ENCODE results near the gene SEMA6B.

SEMA6B gene

GRCh38 chr19:4522291-4523002 is 37.0 kb downstream of the SEMA6B start:
- DNase-seq = no peak

DNA sequence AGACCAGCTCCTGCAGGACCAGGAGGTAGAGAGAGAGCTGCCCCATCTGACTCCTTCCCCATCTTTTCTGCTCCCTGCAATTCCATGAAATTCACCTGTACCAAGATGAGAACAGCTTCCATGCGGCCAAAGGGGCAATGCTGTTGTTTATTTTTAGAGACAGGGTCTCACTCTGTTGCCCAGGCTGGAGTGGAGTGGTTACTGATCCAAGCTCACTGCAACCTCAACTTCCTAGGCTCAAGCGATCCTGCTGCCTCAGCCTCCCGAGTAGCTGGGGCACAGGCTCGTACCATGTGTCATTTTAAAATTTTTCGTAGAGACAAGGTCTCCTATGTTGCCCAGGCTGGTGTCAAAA is 37.6 kb downstream of the SEMA6B start:
- no peak for DNase-seq

GRCh38 chr19:4521170-4521887 is 38.2 kb downstream of the SEMA6B start:
- DNase-seq = no peak

DNA sequence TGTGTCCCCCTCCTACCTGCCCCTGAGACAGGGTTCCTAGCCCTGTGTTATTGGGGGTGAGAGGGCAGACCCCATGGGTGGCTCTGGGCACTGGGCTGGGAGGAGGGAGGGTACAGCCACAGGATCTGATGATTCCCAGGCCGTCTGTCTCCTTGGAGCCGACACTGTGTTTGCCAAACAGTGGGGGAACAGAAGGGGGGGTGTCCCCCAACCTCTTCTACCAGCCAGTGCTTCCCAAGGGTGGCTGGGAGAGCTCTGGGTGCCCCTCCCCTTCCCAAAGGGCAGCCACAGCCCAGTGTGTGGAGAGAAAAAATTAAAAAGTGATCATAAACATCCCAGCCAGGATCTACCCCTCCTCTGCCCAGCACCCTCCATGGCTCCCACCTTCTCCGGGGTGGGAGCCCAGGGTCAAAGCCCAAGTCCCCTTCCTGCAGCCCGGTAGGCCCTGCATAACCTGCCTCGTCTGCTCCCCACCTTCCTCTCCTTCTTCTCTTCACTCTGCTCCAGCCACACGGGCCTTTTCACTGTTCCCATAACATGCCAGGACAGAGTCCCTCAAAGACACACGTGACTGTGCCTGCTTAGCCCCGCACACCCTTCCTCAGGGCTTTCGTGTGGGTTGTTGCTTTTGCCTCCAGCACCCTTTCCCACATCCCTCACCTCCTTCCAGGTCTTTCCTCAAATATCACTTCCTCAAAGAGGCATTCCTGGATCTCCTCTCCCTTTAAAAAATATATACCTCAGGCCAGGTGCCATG is 39.8 kb downstream of the SEMA6B start:
- no peak for DNase-seq

- DNase-seq = no peak
Observed at GRCh38 chr19:4519172-4519496, 40.4 kb downstream of the SEMA6B start.

GRCh38 chr19:4518345-4519171 is 40.9 kb downstream of the SEMA6B start, which contains the start of gene PLIN4:
PLIN4 (minus strand) TSS chr19:4518486; CDS start chr19:4518272, 214 bp downstream.
- no peak for DNase-seq

- DNase-seq = no peak
Observed at GRCh38 chr19:4517451-4518057, 41.9 kb downstream of the SEMA6B start.

- DNase-seq = no peak
Observed at GRCh38 chr19:4516939-4517300, 42.6 kb downstream of the SEMA6B start.

- no peak for DNase-seq
Observed at GRCh38 chr19:4516199-4516938, 43.1 kb downstream of the SEMA6B start.

DNA sequence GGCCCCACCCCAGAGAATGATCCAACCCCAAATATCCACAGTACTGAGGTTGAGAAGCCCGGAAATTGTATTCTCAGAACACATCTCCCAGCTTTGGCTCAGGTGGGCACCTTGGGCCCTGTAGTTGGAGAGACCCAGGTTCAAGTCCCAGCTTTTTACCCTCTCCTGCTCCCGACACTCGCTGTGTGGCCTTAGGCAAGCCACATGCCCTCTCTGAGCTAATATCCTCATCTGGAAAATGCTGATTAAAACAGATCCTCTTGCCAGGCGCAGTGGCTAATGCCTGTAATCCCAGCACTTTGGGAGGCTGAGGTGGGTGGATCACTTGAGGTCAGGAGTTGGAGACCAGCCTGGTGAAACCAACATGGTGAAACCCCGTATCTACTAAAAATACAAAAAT is 43.8 kb downstream of the SEMA6B start:
- DNase-seq = no peak

DNA sequence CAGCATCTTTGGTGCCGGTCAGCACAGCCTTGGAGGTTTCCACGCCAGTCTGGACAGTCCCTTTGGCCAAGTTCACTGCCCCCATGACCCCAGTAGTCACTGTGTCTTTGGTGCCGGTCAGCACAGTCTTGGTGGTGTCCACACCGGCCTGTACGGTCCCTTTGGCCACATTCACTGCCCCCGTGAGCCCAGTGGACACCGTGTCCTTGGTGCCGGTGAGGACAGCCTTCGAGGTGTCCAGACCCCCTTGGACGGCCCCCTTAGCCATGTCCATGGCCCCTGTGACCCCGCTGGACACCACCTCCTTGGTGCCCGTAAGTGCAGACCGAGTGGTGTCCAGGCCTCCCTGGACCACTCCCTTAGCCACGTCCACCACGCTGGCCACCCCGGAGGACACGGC is 46.2 kb downstream of the SEMA6B start:
- no peak for DNase-seq

DNA sequence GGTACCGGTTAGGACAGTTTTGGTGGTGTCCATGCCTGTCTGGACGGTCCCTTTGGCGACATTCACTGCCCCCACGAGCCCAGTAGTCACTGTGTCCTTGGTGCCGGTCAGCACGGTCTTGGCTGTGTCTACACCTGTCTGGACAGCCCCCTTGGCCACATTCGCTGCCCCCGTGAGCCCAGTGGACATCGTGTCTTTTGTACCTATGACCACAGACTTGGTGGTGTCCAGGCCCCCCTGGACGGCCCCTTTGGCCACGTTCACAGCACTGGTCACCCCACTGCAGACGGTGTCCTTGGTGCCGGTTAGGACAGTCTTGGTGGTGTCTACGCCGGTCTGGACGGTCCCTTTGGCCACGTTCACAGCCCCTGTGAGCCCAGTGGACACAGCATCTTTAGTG is 47.4 kb downstream of the SEMA6B start:
- no peak for DNase-seq

- no peak for DNase-seq
Observed at GRCh38 chr19:4511300-4512054, 48.0 kb downstream of the SEMA6B start.

DNA sequence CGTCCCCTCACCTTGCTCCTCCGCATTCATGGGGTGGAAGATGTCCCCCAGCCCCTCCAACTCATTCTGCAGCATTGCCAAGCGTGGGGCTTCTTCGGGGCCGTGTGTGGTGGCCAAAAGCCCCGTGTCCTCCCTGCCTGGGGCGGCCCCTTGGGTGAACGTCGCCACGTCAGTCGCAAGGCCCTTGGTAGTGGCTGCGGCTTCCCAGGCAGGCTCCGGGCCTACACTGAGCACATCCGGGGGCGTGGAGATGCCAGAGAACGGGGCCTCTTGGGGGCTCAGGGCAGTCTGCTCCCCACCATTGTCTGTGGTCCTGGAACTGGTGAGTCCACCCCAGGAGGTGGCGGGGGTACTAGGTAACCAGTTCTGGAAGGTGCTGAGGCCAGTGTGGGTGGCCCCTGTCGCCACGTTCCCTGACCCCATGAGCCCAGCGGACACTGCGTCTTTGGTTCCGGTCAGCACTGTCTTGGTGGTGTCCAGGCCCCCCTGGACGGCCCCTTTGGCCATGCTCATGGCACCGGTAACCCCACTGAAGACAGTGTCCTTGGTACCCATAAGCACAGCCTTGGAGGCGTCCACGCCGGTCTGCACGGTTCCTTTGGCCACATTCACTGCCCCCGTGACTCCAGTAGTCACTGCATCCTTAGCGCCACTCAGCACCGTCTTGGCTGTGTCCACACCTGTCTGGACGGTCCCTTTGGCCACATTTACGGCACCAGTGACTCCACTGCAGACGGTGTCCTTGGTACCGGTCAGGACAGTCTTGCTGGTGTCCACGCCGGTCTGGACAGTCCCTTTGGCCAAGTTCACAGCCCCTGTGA is 48.8 kb downstream of the SEMA6B start:
- DNase-seq = no peak

- no peak for DNase-seq
Observed at GRCh38 chr19:4508698-4509097, 50.8 kb downstream of the SEMA6B start.

DNA sequence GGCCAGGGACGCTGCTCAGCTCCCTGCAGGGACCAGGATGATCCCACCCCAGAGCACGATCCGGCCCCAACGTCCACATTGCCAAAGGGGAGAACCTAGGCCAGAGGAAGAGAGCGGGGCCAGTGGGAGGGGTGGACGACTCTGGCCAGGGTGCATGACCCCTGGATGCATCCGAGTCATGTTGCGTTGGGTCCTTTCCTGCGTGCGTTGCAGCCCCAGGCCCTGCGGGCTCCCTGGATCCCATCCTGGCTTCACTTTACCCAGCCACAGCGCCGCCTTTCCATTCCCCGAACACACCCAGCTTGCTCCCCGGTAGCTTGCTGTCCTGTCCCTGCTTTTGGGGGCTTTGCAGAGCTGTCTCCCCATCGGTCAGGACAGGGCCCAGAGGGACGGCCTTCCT is 51.7 kb downstream of the SEMA6B start:
- DNase-seq = no peak

- no peak for DNase-seq
Observed at GRCh38 chr19:4507150-4507452, 52.4 kb downstream of the SEMA6B start.

- DNase-seq = no peak
Observed at GRCh38 chr19:4506449-4507149, 52.9 kb downstream of the SEMA6B start.

DNA sequence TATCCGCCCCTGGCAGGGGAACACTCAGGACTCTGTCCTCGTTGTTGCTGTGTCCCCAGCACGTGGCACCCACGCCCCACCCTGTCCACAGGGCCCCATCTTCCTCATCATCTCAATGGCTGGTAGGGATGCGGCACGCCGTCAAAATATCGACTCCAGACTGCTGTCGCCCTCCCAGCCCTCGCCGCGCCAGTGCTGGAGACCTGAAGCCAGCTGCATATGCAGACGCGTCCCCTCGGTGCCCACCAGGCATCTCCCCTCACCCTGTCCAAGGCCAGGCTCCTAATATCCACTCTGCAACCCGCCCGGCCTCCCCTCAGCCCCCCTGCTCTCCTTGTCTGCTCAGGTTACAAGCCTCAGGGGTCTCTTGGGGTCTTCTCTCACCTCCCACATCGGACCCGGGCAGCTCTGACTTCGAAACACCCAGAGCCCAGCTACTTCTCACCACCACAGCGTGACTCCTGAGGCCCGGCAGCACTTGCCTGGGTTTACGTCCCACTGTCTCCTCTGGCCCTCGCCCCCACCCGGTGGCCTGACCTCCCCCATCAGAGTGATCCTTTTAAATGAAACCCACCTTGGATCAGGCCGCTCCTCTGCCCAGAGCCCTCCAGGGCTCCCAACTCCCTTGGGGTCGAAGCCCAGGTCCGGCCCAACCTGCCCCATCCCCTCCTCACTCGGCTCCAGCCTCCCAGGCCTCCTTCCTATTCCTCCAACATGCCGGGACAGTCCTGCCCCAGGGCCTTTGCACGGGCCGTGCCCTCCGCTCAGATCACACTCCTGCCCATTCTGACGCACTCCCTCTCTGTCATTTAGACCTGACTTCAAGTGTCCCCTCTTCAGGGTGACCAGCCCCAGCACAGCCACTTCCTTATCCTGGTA is 53.7 kb downstream of the SEMA6B start:
- no peak for DNase-seq
